Panc1 (cell line): ENCODE results near the gene JAZF1. TPM values are rescaled to one million over a fixed set of nuclear protein-coding genes. Genes with fewer than 3 reads are reported as not detected.

ENCODE experiments used
- ATAC-seq: fragments of 200-7000 bp; cut with Tn5 transposase; 2 replicates; pipeline ENCODE4 v1.9.1; 2020; ENCODE audit warnings: mild to moderate bottlenecking, moderate library complexity
- BruUV-seq: library from RNA; stranded (reverse); fragments of 400-500 nt; replicated peaks from 2 replicates; lab custom pipeline; 2021; lab: Mats Ljungman, UMichigan
- CTCF ChIA-PET: fragments of 300-600 bp; sonication (Branson Sonifier 250); formaldehyde crosslinking; loops from one replicate; lab custom pipeline; 2022; ENCODE audit warnings: antibody characterized with exemption; lab: Charles Lee
- POLR2A ChIA-PET: fragments of 300-600 bp; sonication (Branson Sonifier 250); formaldehyde crosslinking; loops from one replicate; lab custom pipeline; 2022; ENCODE audit warnings: antibody characterized with exemption; lab: Charles Lee
- DNase-seq: peaks from one replicate; pipeline ENCODE4 v3.0.0-alpha.2; 2010; ENCODE audit warnings: low read depth, low spot score
- H3K27ac ChIP-seq: 2 replicates; pipeline ENCODE4 v1.5.1; 2011; ENCODE audit warnings: mild to moderate bottlenecking, low read length, inconsistent platforms
- H3K27me3 ChIP-seq: fragments of 200-500 bp; sonication (Bioruptor generic); 2 replicates; pipeline ENCODE4 v1.6.0; 2014; ENCODE audit warnings: low read length, inconsistent platforms; ENCODE audit not compliant: control insufficient read depth, insufficient read depth
- H3K36me3 ChIP-seq: fragments of 200-500 bp; sonication (Bioruptor generic); 2 replicates; pipeline ENCODE4 v1.5.1; 2014; ENCODE audit warnings: inconsistent platforms, mild to moderate bottlenecking, low read length, moderate library complexity; ENCODE audit not compliant: control insufficient read depth, insufficient read depth
- H3K4me1 ChIP-seq: 2 replicates; pipeline ENCODE4 v1.5.1; 2011; ENCODE audit warnings: inconsistent platforms, mild to moderate bottlenecking, low read length, moderate library complexity; ENCODE audit not compliant: control insufficient read depth, insufficient read depth
- H3K4me3 ChIP-seq, 2 experiments: 2 replicates each; pipeline ENCODE4 v1.5.1; 2011 to 2012; ENCODE audit warnings: low read depth in 2 of 2, low read length in 2 of 2, mild to moderate bottlenecking in 2 of 2, inconsistent platforms in 1 of 2, moderate library complexity in 1 of 2
- H3K9me3 ChIP-seq: fragments of 200-500 bp; sonication (Bioruptor generic); 2 replicates; pipeline ENCODE4 v1.5.1; 2014; ENCODE audit warnings: low read depth, mild to moderate bottlenecking, inconsistent platforms, low read length, moderate library complexity; ENCODE audit not compliant: control insufficient read depth, insufficient read depth
- POLR2AphosphoS5 ChIP-seq: IDR thresholded peaks from 2 replicates; pipeline ENCODE4 v1.6.1; 2012; ENCODE audit warnings: mild to moderate bottlenecking, low read depth, low read length, moderate library complexity
- SIN3A ChIP-seq: IDR thresholded peaks from 2 replicates; pipeline ENCODE4 v1.6.1; 2012; ENCODE audit warnings: low read depth, mild to moderate bottlenecking, low read length, moderate library complexity, borderline replicate concordance; ENCODE audit not compliant: insufficient read depth
- TCF7L2 ChIP-seq: IDR thresholded peaks from 2 replicates; pipeline ENCODE4 v1.6.1; 2011; ENCODE audit warnings: mild to moderate bottlenecking, low read depth, low read length, inconsistent platforms
- in situ Hi-C: cut with HindIII; loops from 2 replicates; pipeline ENCODE4 v1.10.0; 2016; ENCODE audit warnings: low sequenced_read_pairs, low pct_unique_long_range_greater_than_20kb
- intact Hi-C: fragments of 100-400 bp; cut with micrococcal nuclease; formaldehyde crosslinking; loops from one replicate; pipeline ENCODE4 v1.10.0; 2022; ENCODE audit not compliant: unreplicated experiment
- total RNA-seq: library from RNA; stranded (reverse); gene quantifications from one replicate; pipeline ENCODE4 v1.2.1, GENCODE V29; 2021; ENCODE audit not compliant: unreplicated experiment
- TF ChIP-seq, protein P1 (sequence below): fragments of 450-650 bp; IDR thresholded peaks from 2 replicates; pipeline ENCODE4 v1.5.1; 2017; ENCODE audit warnings: mild to moderate bottlenecking
- TF ChIP-seq, protein P2 (sequence below), 2 experiments: IDR thresholded peaks; 2 replicates each; pipeline ENCODE4 v1.6.1; 2011 to 2012; ENCODE audit warnings: low read depth in 2 of 2, control low read depth in 1 of 2, low read length in 1 of 2, mild to moderate bottlenecking in 1 of 2, moderate library complexity in 1 of 2; ENCODE audit not compliant: insufficient read depth in 1 of 2

The JAZF1 gene
- total RNA-seq, 1 experiment from 2014 or later: 8.8 TPM

- no peak for ATAC-seq
- no peaks in the 10 kb centered on the region for H3K36me3 ChIP-seq
- H3K4me3 ChIP-seq: no peak overlapping the region
- peaks cover 8% of the 10 kb centered on the region; the same call in 1 of the 2 replicates for H3K4me1 ChIP-seq
- ChIA-PET POLR2A (no interaction called here), CTCF (no interaction called here)
- no peak overlapping the region for H3K27ac ChIP-seq
- no peaks in the 10 kb centered on the region for H3K27me3 ChIP-seq
- no peaks in the 10 kb centered on the region for H3K9me3 ChIP-seq
- no TSS peak for BruUV-seq
- intact Hi-C loops: no loop called here
- no peak for TF ChIP-seq POLR2AphosphoS5
- TF ChIP-seq TCF7L2: no peak
- TF ChIP-seq SIN3A: no peak
- TF ChIP-seq, protein P1, sequence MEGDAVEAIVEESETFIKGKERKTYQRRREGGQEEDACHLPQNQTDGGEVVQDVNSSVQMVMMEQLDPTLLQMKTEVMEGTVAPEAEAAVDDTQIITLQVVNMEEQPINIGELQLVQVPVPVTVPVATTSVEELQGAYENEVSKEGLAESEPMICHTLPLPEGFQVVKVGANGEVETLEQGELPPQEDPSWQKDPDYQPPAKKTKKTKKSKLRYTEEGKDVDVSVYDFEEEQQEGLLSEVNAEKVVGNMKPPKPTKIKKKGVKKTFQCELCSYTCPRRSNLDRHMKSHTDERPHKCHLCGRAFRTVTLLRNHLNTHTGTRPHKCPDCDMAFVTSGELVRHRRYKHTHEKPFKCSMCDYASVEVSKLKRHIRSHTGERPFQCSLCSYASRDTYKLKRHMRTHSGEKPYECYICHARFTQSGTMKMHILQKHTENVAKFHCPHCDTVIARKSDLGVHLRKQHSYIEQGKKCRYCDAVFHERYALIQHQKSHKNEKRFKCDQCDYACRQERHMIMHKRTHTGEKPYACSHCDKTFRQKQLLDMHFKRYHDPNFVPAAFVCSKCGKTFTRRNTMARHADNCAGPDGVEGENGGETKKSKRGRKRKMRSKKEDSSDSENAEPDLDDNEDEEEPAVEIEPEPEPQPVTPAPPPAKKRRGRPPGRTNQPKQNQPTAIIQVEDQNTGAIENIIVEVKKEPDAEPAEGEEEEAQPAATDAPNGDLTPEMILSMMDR: no peak
- TF ChIP-seq, protein P2, sequence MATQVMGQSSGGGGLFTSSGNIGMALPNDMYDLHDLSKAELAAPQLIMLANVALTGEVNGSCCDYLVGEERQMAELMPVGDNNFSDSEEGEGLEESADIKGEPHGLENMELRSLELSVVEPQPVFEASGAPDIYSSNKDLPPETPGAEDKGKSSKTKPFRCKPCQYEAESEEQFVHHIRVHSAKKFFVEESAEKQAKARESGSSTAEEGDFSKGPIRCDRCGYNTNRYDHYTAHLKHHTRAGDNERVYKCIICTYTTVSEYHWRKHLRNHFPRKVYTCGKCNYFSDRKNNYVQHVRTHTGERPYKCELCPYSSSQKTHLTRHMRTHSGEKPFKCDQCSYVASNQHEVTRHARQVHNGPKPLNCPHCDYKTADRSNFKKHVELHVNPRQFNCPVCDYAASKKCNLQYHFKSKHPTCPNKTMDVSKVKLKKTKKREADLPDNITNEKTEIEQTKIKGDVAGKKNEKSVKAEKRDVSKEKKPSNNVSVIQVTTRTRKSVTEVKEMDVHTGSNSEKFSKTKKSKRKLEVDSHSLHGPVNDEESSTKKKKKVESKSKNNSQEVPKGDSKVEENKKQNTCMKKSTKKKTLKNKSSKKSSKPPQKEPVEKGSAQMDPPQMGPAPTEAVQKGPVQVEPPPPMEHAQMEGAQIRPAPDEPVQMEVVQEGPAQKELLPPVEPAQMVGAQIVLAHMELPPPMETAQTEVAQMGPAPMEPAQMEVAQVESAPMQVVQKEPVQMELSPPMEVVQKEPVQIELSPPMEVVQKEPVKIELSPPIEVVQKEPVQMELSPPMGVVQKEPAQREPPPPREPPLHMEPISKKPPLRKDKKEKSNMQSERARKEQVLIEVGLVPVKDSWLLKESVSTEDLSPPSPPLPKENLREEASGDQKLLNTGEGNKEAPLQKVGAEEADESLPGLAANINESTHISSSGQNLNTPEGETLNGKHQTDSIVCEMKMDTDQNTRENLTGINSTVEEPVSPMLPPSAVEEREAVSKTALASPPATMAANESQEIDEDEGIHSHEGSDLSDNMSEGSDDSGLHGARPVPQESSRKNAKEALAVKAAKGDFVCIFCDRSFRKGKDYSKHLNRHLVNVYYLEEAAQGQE (IDR thresholded peaks at IDR 0.05; ENCODE audit: insufficient read depth in 1 of 2, low read depth in 2 of 2, low read length in 1 of 2): no peak
- DNase-seq: no peak
- in situ Hi-C loops: no loop called here
These were observed 131.9 kb downstream of the JAZF1 start for GRCh38 chr7:28048694-28049093.

DNA sequence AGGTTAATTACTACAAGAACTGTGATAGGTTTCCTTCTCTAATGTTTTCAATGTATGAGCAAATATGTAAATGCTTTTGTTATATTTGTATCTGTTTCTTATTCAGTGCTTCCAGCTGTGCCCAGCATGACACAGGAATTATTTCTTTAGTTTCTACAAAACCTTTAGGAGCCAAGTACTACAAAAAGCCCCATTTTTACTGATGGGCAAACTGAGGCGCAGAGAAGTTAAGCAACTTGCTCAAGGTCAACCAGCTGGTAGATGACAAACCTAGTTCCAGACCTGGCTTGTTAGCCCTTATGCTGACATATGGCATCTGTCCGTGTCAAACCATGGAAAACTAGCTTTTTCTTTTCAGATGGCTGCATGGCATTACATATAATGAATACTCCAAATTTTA is 134.6 kb downstream of the JAZF1 start:
- ATAC-seq (no peak), DNase-seq (no peak)
- peak overlapping the region; percentile 41; the same call in 1 of the 2 replicates for H3K27ac ChIP-seq
- H3K36me3 ChIP-seq: no peaks in the 10 kb centered on the region
- H3K27me3 ChIP-seq: no peaks in the 10 kb centered on the region
- ChIA-PET POLR2A (no interaction called here), CTCF (no interaction called here)
- in situ Hi-C loops (no loop called here), intact Hi-C loops (no loop called here)
- peaks cover 11% of the 10 kb centered on the region for H3K4me1 ChIP-seq
- H3K9me3 ChIP-seq: no peaks in the 10 kb centered on the region
- no TSS peak for BruUV-seq
- no peak overlapping the region for H3K4me3 ChIP-seq
- TF ChIP-seq, protein P2 (IDR thresholded peaks at IDR 0.05; ENCODE audit: insufficient read depth in 1 of 2, low read depth in 2 of 2, low read length in 1 of 2): no peak
- TF ChIP-seq, protein P1: no peak
- TF ChIP-seq POLR2AphosphoS5 (no peak), SIN3A (no peak), TCF7L2 (no peak)
